OCI-LY3 (cell line): Measurements from ENCODE around the gene MAST2.

ENCODE experiments used
- EZH2phosphoT487 ChIP-seq: fragments of 200-600 bp; shearing (Covaris generic); IDR thresholded peaks from 2 replicates; pipeline ENCODE4 v1.6.1; 2018; ENCODE audit warnings: antibody characterized with exemption, mixed run types, low read depth
- TF ChIP-seq, protein P1 (sequence below): fragments of 200-600, 300-600 bp; sonication (generic); IDR thresholded peaks from 2 replicates; pipeline ENCODE4 v1.5.1; 2014; ENCODE audit warnings: antibody characterized with exemption, low read length, low read depth

GRCh38 chr1:45926330-45926729 lies 122.9 kb downstream of the MAST2 start:
- TF ChIP-seq, protein P1, sequence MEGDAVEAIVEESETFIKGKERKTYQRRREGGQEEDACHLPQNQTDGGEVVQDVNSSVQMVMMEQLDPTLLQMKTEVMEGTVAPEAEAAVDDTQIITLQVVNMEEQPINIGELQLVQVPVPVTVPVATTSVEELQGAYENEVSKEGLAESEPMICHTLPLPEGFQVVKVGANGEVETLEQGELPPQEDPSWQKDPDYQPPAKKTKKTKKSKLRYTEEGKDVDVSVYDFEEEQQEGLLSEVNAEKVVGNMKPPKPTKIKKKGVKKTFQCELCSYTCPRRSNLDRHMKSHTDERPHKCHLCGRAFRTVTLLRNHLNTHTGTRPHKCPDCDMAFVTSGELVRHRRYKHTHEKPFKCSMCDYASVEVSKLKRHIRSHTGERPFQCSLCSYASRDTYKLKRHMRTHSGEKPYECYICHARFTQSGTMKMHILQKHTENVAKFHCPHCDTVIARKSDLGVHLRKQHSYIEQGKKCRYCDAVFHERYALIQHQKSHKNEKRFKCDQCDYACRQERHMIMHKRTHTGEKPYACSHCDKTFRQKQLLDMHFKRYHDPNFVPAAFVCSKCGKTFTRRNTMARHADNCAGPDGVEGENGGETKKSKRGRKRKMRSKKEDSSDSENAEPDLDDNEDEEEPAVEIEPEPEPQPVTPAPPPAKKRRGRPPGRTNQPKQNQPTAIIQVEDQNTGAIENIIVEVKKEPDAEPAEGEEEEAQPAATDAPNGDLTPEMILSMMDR: no peak
- TF ChIP-seq EZH2phosphoT487: no peak
